HEK293 (cell line): ENCODE data around the gene S100G.

Experiments
- CTCF ChIA-PET: fragments of 350-600 bp; formaldehyde crosslinking; extraction: SDS; loops from one replicate; lab custom pipeline; 2021; ENCODE audit warnings: antibody characterized with exemption; lab: Yijun Ruan, JAX
- POLR2A ChIA-PET: fragments of 300-600 bp; formaldehyde crosslinking; extraction: SDS; loops from one replicate; lab custom pipeline; 2020; ENCODE audit warnings: antibody characterized with exemption, inconsistent platforms; lab: Yijun Ruan, JAX
- H3K27ac ChIP-seq: fragments of 200-500 bp; sonication (Bioruptor generic); 2 replicates; pipeline ENCODE4 v1.5.1; 2014; ENCODE audit warnings: low read depth, low read length, control low read depth, inconsistent platforms; ENCODE audit errors: extremely low read depth
- H3K36me3 ChIP-seq, 2 experiments: fragments of 200-500 bp in 1 of 2; sonication (Bioruptor generic) in 1 of 2; 1 replicate in 1 of 2; 2 replicates in 1 of 2; pipeline ENCODE4 v1.5.1; 2014 to 2017; ENCODE audit warnings: inconsistent platforms in 2 of 2, low read length in 2 of 2; ENCODE audit not compliant: control insufficient read depth in 2 of 2, insufficient read depth in 1 of 2
- H3K4me1 ChIP-seq: fragments of 200-500 bp; sonication (Bioruptor generic); 2 replicates; pipeline ENCODE4 v1.5.1; 2014; ENCODE audit warnings: mild to moderate bottlenecking, low read length, inconsistent platforms; ENCODE audit not compliant: control insufficient read depth, insufficient read depth
- H3K4me3 ChIP-seq: 2 replicates; pipeline ENCODE4 v1.5.1; 2011; ENCODE audit warnings: low read depth, mild to moderate bottlenecking, control low read depth, low read length, moderate library complexity
- H3K9me3 ChIP-seq: fragments of 200-500 bp; sonication (Bioruptor generic); 2 replicates; pipeline ENCODE4 v1.5.1; 2014; ENCODE audit warnings: low read depth, low read length, inconsistent platforms; ENCODE audit not compliant: control insufficient read depth, insufficient read depth
- CTCF ChIP-seq: fragments of 450-650 bp; formaldehyde crosslinking; IDR thresholded peaks from 2 replicates; pipeline ENCODE4 v1.5.1; 2016; ENCODE audit warnings: missing biosample characterization, missing genetic modification characterization
- HIC1 ChIP-seq: fragments of 450-650 bp; formaldehyde crosslinking; IDR thresholded peaks from 2 replicates; pipeline ENCODE4 v1.5.1; 2016; ENCODE audit warnings: missing biosample characterization, missing genetic modification characterization
- HOXD13 ChIP-seq: sonication (generic); formaldehyde crosslinking; IDR thresholded peaks from 2 replicates; pipeline ENCODE4 v1.8.0; 2022; ENCODE audit warnings: missing genetic modification reagents, borderline replicate concordance
- ZBTB10 ChIP-seq: fragments of 450-650 bp; formaldehyde crosslinking; IDR thresholded peaks from 2 replicates; pipeline ENCODE4 v1.5.1; 2016; ENCODE audit warnings: missing biosample characterization, missing genetic modification characterization
- ZBTB48 ChIP-seq: fragments of 450-650 bp; formaldehyde crosslinking; IDR thresholded peaks from 2 replicates; pipeline ENCODE4 v1.5.1; 2016; ENCODE audit warnings: missing biosample characterization, missing genetic modification characterization
- ZFP37 ChIP-seq: fragments of 450-650 bp; formaldehyde crosslinking; IDR thresholded peaks from 2 replicates; pipeline ENCODE4 v1.5.1; 2016; ENCODE audit warnings: missing biosample characterization, missing genetic modification characterization
- ZNF394 ChIP-seq: fragments of 450-650 bp; formaldehyde crosslinking; IDR thresholded peaks from 2 replicates; pipeline ENCODE4 v1.5.1; 2016; ENCODE audit warnings: missing biosample characterization, missing genetic modification characterization, mild to moderate bottlenecking, moderate library complexity, borderline replicate concordance
- ZNF621 ChIP-seq: fragments of 450-650 bp; formaldehyde crosslinking; IDR thresholded peaks from 2 replicates; pipeline ENCODE4 v1.5.1; 2017; ENCODE audit warnings: missing biosample characterization, missing genetic modification characterization
- ZNF654 ChIP-seq: fragments of 450-650 bp; formaldehyde crosslinking; IDR thresholded peaks from 2 replicates; pipeline ENCODE4 v1.5.1; 2016; ENCODE audit warnings: low read depth, missing biosample characterization, missing genetic modification characterization
- ZNF777 ChIP-seq: fragments of 450-650 bp; formaldehyde crosslinking; IDR thresholded peaks from 2 replicates; pipeline ENCODE4 v1.5.1; 2017; ENCODE audit warnings: missing biosample characterization, missing genetic modification characterization, borderline replicate concordance
- ZNF792 ChIP-seq: fragments of 450-650 bp; formaldehyde crosslinking; IDR thresholded peaks from 2 replicates; pipeline ENCODE4 v1.5.1; 2016; ENCODE audit warnings: missing biosample characterization, missing genetic modification characterization
- ZXDB ChIP-seq: fragments of 450-650 bp; formaldehyde crosslinking; IDR thresholded peaks from 2 replicates; pipeline ENCODE4 v1.5.1; 2016; ENCODE audit warnings: missing biosample characterization, missing genetic modification characterization

S100G gene

GRCh38 chrX:16687514-16687913, 37.6 kb downstream of the S100G start:
- no peak overlapping the region for H3K4me3 ChIP-seq
- no peak overlapping the region for H3K27ac ChIP-seq
- H3K4me1 ChIP-seq = no peaks in the 10 kb centered on the region
- no peaks in the 10 kb centered on the region for H3K9me3 ChIP-seq
- CTCF ChIA-PET = interaction anchor here (0.7 kb wide), 1 partner anchor 9 kb away, joined by 5 read pairs; no protein-coding TSS in a partner anchor
- POLR2A ChIA-PET = interaction anchor here (0.6 kb wide), 1 partner anchor 125 kb away, joined by 4 read pairs; no protein-coding TSS in a partner anchor
- H3K36me3 ChIP-seq = peaks cover 27 to 49% of the 10 kb centered on the region in 2 experiments; a peak in 2 of 3 replicates
- TF ChIP-seq ZNF792 (tag by site-specific recombination) = no peak
- TF ChIP-seq CTCF = no peak
- TF ChIP-seq ZNF394 (tag by site-specific recombination) = no peak
- no peak for TF ChIP-seq ZNF621 (tag by site-specific recombination)

- ChIA-PET CTCF (interaction anchor here (0.6 to 2.6 kb wide), 10 partner anchors 10 to 1520 kb away, joined by 3 to 12 read pairs (median 4); no protein-coding TSS in a partner anchor), POLR2A (no interaction called here)
- Histone ChIP-seq H3K4me1 (no peaks in the 10 kb centered on the region), H3K4me3 (no peak overlapping the region), H3K36me3 (peaks cover 17 to 63% of the 10 kb centered on the region in 2 experiments), H3K27ac (no peak overlapping the region), H3K9me3 (no peaks in the 10 kb centered on the region)
- TF ChIP-seq ZBTB48 = no peak
- TF ChIP-seq ZNF777 (tag by site-specific recombination) = no peak
- peak; percentile 38; the same call in 1 of the 2 replicates for TF ChIP-seq CTCF
- TF ChIP-seq ZFP37 (tag by site-specific recombination) = no peak
- no peak for TF ChIP-seq HIC1 (tag by site-specific recombination)
- peak; percentile 58 for TF ChIP-seq ZNF654
- TF ChIP-seq HOXD13 (CRISPR knock-in tag) = no peak
- no peak for TF ChIP-seq ZBTB10 (tag by site-specific recombination)
- TF ChIP-seq ZXDB (tag by site-specific recombination) = no peak
Measured at GRCh38 chrX:16695079-16695676, 45.2 kb downstream of the S100G start.
